Transverse colon (tissue), 4 donors: Measurements from ENCODE around the gene NBAS. TPM values are rescaled to one million over a fixed set of nuclear protein-coding genes. Genes with fewer than 3 reads are reported as not detected.

Experiments used
- DNase-seq: peaks from one replicate; pipeline ENCODE4 v3.0.0-alpha.2; 2019
- H3K27ac ChIP-seq, 4 donors: fragments of 200-600 bp; sonication (generic); 2 replicates each; pipeline ENCODE4 v1.5.1; 2016 to 2018; ENCODE audit warnings: inconsistent platforms in 4 of 4
- H3K27me3 ChIP-seq: fragments of 200-600 bp; sonication (generic); 2 replicates; pipeline ENCODE4 v1.5.1; 2017; ENCODE audit warnings: inconsistent platforms
- H3K36me3 ChIP-seq, 4 donors: fragments of 200-600 bp; sonication (generic); 2 replicates each; pipeline ENCODE4 v1.5.1; 2017 to 2019; ENCODE audit warnings: inconsistent platforms in 4 of 4
- H3K4me1 ChIP-seq, 4 donors: fragments of 200-600 bp; sonication (generic); 2 replicates each; pipeline ENCODE4 v1.5.1; 2017 to 2020; ENCODE audit warnings: inconsistent platforms in 4 of 4
- H3K4me3 ChIP-seq, 4 donors: fragments of 200-600 bp; sonication (generic); 1 replicate in 1 of 4; 2 replicates in 3 of 4; pipeline versions ENCODE4 v1.5.1 to v1.6.1; 2017 to 2019; ENCODE audit warnings: inconsistent platforms in 4 of 4
- H3K9me3 ChIP-seq, 2 donors: fragments of 200-600 bp; sonication (generic); 2 replicates each; pipeline ENCODE4 v1.5.1; 2017 to 2019; ENCODE audit warnings: inconsistent platforms in 2 of 2
- EP300 ChIP-seq: sonication (generic); formaldehyde crosslinking; IDR thresholded peaks from one replicate; pipeline ENCODE4 v1.6.1; 2017; ENCODE audit warnings: antibody characterized with exemption, low read depth
- POLR2A ChIP-seq: fragments of 450-650 bp; IDR thresholded peaks from one replicate; pipeline ENCODE4 v1.6.1; 2016; ENCODE audit warnings: antibody characterized with exemption, mild to moderate bottlenecking, moderate library complexity
- POLR2AphosphoS5 ChIP-seq, 3 donors: sonication (generic); formaldehyde crosslinking; IDR thresholded peaks; one replicate each; pipeline ENCODE4 v1.6.1; 2016; ENCODE audit warnings: antibody characterized with exemption in 3 of 3
- WGBS, 2 donors: methylation state at CpG; one replicate each; pipeline ENCODE4 v1.1.5; 2018; ENCODE audit warnings: low coverage in 1 of 2; 5-methylcytosine and 5-hydroxymethylcytosine counted together
- in situ Hi-C, 4 donors: fragments of 200-750 bp; cut with MboI; loops; one replicate each; pipeline versions ENCODE4 v1.15.0 to v1.15.1; 2017; ENCODE audit warnings: low sequenced_read_pairs in 3 of 4, low pct_ligation_motif_present in 1 of 4, low pct_unique_long_range_greater_than_20kb in 1 of 4
- intact Hi-C: fragments of 100-400 bp; cut with DNase I; formaldehyde crosslinking; loops from one replicate; pipeline ENCODE4 v1.15.1; 2023; ENCODE audit warnings: low total_unique reads
- total RNA-seq, 4 donors: library from RNA; depleted of rRNA; stranded (reverse); fragments of >200 nt; gene quantifications; one replicate each; pipeline ENCODE4 v1.1.0, GENCODE V29; 2016
- TF ChIP-seq, protein P1 (sequence below), 5 experiments: fragments of 200-600 bp in 3 of 5; fragments of 450-650 bp in 2 of 5; sonication (generic) in 3 of 5; IDR thresholded peaks; 1 replicate in 2 of 5; 2 replicates in 3 of 5; pipeline ENCODE4 v1.5.1; 2016 to 2017; ENCODE audit warnings: antibody characterized with exemption in 5 of 5, inconsistent platforms in 3 of 5, mild to moderate bottlenecking in 2 of 5, moderate library complexity in 1 of 5

NBAS gene
- total RNA-seq, 4 donors from 2014 or later = 30.6 to 43.2 (median 34.5) TPM

DNA sequence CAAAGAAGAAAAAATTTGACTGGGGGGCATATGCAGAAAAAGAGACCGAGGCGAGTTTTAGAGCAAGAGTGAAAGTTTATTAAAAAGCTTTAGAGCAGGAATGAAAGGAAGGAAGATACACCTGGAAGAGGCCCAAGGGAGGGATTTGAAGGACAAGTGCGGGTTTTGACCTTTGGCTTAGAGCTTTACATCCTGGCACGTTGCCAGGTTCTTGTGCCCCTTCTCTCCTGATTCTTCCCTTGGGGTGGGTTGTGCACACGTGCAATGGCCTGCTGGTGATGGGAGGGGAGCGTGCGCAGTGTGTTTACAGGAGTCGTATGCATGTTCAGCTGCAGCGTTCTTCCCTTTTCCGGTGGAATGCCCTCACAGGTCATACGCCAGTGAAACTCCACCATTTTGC is 208.8 kb downstream of the NBAS start:
- Histone ChIP-seq H3K27ac (no peak overlapping the region), H3K27me3 (no peaks in the 10 kb centered on the region), H3K4me1 (no peaks in the 10 kb centered on the region), H3K4me3 (no peak overlapping the region), H3K36me3 (peaks cover 0 to 20% (median 1%) of the 10 kb centered on the region in 4 donors), H3K9me3 (no peaks in the 10 kb centered on the region)
- WGBS, 2 donors = 93 to 94% methylated on average over 8 to 11 of the region's 11 CpGs
- no peak for DNase-seq
- TF ChIP-seq EP300 (no peak), POLR2AphosphoS5 (IDR thresholded peaks at IDR 0.05) (no peak), POLR2A (no peak)
- TF ChIP-seq, protein P1, sequence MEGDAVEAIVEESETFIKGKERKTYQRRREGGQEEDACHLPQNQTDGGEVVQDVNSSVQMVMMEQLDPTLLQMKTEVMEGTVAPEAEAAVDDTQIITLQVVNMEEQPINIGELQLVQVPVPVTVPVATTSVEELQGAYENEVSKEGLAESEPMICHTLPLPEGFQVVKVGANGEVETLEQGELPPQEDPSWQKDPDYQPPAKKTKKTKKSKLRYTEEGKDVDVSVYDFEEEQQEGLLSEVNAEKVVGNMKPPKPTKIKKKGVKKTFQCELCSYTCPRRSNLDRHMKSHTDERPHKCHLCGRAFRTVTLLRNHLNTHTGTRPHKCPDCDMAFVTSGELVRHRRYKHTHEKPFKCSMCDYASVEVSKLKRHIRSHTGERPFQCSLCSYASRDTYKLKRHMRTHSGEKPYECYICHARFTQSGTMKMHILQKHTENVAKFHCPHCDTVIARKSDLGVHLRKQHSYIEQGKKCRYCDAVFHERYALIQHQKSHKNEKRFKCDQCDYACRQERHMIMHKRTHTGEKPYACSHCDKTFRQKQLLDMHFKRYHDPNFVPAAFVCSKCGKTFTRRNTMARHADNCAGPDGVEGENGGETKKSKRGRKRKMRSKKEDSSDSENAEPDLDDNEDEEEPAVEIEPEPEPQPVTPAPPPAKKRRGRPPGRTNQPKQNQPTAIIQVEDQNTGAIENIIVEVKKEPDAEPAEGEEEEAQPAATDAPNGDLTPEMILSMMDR (IDR thresholded peaks at IDR 0.05) = no peak
- in situ Hi-C loops (no loop called here), intact Hi-C loops (no loop called here)

DNA sequence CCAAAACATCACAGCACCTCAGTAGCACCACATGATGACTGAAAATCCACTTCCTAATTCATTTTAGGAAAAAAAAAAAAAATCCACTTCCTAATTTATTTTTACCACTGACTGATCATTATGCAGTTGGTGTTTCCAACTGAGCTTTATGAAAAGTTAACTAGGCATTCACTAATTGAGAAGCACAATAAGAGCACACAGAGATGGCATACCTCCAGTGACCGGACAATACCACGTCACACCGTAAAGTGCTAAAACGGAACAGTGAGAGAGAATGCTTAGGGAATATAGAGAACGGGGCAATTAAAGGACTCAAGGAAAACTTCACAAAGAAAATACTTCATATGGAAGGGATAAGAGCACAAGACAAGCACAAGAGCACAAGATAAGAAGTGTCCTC is 212.5 kb downstream of the NBAS start:
- 98 to 100% methylated on average over 4 to 5 of the region's 5 CpGs for WGBS, 2 donors
- Histone ChIP-seq H3K36me3 (peaks cover 0 to 13% (median 1%) of the 10 kb centered on the region in 4 donors), H3K4me3 (no peak overlapping the region), H3K27me3 (no peaks in the 10 kb centered on the region), H3K4me1 (no peaks in the 10 kb centered on the region), H3K27ac (no peak overlapping the region), H3K9me3 (no peaks in the 10 kb centered on the region)
- in situ Hi-C loops (no loop called here), intact Hi-C loops (no loop called here)
- TF ChIP-seq, protein P1 (IDR thresholded peaks at IDR 0.05) = no peak
- TF ChIP-seq POLR2AphosphoS5 (IDR thresholded peaks at IDR 0.05) (no peak), EP300 (no peak), POLR2A (no peak)
- no peak for DNase-seq

DNA sequence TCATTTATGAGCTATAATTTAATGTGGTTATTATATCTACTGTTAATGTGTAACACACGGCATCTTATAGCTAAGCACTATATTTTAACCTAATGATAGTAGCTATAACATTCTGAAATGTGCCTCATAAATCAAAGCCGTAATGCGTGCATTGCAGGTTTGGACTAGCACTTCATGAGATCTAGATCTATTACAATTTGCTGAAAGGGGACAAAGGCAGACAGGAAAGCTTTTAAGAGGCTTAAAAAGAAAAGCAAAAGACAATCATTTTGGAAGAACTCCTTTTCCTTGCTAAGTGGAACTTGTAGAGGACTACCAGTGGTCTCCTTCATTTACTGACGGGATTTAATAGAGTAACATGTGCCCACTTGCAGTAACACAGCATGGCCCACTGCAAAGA is 213.1 kb downstream of the NBAS start:
- TF ChIP-seq POLR2AphosphoS5 (IDR thresholded peaks at IDR 0.05) = no peak
- TF ChIP-seq EP300 = no peak
- TF ChIP-seq POLR2A = no peak
- TF ChIP-seq, protein P1 (IDR thresholded peaks at IDR 0.05) = no peak

DNA sequence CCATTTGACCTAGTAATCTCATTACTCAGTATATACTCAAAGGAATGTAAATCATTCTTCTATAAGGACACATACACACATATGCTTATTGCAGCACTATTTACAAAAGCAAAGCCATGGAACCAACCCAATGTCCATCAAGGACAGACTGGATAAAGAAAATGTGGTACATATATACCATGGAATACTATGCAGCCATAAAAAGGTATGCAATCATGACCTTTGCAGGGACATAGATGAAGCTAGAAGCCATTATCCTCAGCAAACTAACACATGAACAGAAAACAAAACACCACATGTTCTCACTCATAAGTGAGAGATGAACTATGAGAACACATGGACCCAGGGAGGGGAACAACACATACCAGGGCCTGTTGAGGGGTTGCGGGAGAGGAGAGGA is 214.5 kb downstream of the NBAS start:
- no peaks in the 10 kb centered on the region for H3K27me3 ChIP-seq
- in situ Hi-C loops = no loop called here
- no peak for TF ChIP-seq EP300
- TF ChIP-seq POLR2AphosphoS5 (IDR thresholded peaks at IDR 0.05) = no peak
- no peak for TF ChIP-seq POLR2A
- TF ChIP-seq, protein P1 (IDR thresholded peaks at IDR 0.05) = no peak
- no peak for DNase-seq
- H3K36me3 ChIP-seq = peaks cover 0 to 13% (median 1%) of the 10 kb centered on the region in 4 donors
- H3K27ac ChIP-seq = no peak overlapping the region
- intact Hi-C loops = no loop called here
- H3K9me3 ChIP-seq = no peaks in the 10 kb centered on the region
- H3K4me3 ChIP-seq = no peak overlapping the region
- no peaks in the 10 kb centered on the region for H3K4me1 ChIP-seq
- 100% methylated on average over 1 of the region's 1 CpG for WGBS, 2 donors

More for the DNA sequence above, 213.1 kb downstream of the NBAS start:
- Histone ChIP-seq H3K36me3 (peaks cover 0 to 13% (median 1%) of the 10 kb centered on the region in 4 donors), H3K4me1 (no peaks in the 10 kb centered on the region), H3K27ac (no peak overlapping the region), H3K4me3 (no peak overlapping the region), H3K9me3 (no peaks in the 10 kb centered on the region), H3K27me3 (no peaks in the 10 kb centered on the region)
- 90 to 94% methylated on average over 4 of the region's 4 CpGs for WGBS, 2 donors
- no peak for DNase-seq
- in situ Hi-C loops = no loop called here
- intact Hi-C loops = no loop called here
